ENCODE measurements around the gene UBXN7.
"Not testable (repeated sequence)": the region's sequence is repeated elsewhere in the genome, so short reads cannot be mapped to it uniquely, and the experiment has no call there.

UBXN7 gene

DNA sequence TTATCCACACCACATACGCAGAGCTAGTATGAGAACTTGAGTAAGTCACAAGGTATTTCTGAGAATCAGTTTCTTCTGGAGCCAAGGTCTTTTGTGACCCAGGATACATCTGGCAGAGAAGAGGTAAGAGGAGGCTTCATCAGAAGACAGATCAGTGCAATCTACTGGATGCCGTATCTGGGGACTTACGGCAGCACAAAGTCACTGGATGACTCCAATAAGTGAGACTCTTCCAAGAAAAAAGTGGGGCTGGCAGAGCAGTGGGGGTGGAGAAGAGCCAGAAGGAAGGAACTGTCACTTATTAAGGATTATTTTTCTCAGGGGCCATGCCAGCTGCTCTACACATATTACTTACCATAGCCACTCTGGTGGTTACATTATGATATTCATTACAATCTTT is 31.6 kb upstream of the UBXN7 start:
- Histone ChIP-seq H2AFZ (no peak overlapping the region), H3K27ac (no peak overlapping the region), H3K9ac (no peak overlapping the region), H3K4me2 (ENCODE audit: low read length) (no peak overlapping the region), H3K4me3 (ENCODE audit: low read depth, low read length) (no peak overlapping the region), H3K4me1 (no peaks in the 10 kb centered on the region), H3K36me3 (ENCODE audit: control insufficient read depth, insufficient read depth, low read length) (no peaks in the 10 kb centered on the region), H3K79me2 (no peaks in the 10 kb centered on the region), H3K27me3 (ENCODE audit: control insufficient read depth, insufficient read depth, low read length) (no peaks in the 10 kb centered on the region), H3K9me3 (ENCODE audit: control insufficient read depth, low read length) (no peaks in the 10 kb centered on the region)
- TF ChIP-seq, protein P1, sequence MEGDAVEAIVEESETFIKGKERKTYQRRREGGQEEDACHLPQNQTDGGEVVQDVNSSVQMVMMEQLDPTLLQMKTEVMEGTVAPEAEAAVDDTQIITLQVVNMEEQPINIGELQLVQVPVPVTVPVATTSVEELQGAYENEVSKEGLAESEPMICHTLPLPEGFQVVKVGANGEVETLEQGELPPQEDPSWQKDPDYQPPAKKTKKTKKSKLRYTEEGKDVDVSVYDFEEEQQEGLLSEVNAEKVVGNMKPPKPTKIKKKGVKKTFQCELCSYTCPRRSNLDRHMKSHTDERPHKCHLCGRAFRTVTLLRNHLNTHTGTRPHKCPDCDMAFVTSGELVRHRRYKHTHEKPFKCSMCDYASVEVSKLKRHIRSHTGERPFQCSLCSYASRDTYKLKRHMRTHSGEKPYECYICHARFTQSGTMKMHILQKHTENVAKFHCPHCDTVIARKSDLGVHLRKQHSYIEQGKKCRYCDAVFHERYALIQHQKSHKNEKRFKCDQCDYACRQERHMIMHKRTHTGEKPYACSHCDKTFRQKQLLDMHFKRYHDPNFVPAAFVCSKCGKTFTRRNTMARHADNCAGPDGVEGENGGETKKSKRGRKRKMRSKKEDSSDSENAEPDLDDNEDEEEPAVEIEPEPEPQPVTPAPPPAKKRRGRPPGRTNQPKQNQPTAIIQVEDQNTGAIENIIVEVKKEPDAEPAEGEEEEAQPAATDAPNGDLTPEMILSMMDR (IDR thresholded peaks at IDR 0.05) = no peak

DNA sequence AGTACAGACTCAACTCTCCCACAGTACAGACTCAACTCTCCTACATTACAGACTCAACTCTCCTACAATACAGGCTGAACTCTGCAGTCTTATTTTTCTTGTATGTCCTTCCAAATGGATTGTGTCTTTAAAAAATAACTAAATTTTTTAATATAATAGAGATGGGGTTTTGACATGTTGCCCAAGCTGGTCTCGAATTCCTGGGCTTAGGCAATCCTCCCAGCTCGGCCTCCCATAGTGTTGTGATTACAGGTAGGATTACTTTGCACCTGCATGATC is 31.2 kb upstream of the UBXN7 start:
- TF ChIP-seq, protein P1 (IDR thresholded peaks at IDR 0.05) = no peak
- no peaks in the 10 kb centered on the region for H3K36me3 ChIP-seq (ENCODE audit: control insufficient read depth, insufficient read depth, low read length)

DNA sequence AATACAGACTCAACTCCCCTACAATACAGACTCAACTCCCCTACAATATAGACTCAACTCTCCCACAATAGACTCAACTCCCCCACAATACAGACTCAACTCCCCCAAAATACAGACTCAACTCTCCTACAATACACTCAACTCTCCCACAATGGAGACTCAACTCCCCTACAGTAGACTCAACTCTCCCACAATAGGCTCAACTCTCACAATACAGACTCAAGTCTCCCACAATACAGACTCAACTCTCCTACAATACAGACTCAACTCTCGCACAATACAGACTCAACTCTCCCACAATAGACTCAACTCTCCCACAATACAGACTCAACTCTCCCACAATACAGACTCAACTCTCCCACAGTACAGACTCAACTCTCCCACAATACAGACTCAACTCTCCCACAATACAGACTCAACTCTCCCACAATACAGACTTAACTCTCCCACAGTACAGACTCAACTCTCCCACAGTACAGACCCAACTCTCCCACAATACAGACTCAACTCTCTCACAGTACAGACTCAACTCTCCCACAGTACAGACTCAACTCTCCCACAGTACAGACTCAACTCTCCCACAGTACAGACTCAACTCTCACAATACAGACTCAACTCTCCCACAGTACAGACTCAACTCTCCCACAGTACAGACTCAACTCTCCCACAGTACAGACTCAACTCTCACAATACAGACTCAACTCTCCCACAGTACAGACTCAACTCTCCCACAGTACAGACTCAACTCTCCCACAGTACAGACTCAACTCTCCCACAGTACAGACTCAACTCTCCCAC is 30.7 kb upstream of the UBXN7 start:
- H3K9ac ChIP-seq; H3K4me1 ChIP-seq; H3K9me3 ChIP-seq (ENCODE audit: control insufficient read depth, low read length); H3K4me3 ChIP-seq (ENCODE audit: low read depth, low read length); H2AFZ ChIP-seq; H3K36me3 ChIP-seq (ENCODE audit: control insufficient read depth, insufficient read depth, low read length); H3K27me3 ChIP-seq (ENCODE audit: control insufficient read depth, insufficient read depth, low read length); H3K27ac ChIP-seq; H3K79me2 ChIP-seq; H3K4me2 ChIP-seq (ENCODE audit: low read length): not testable (repeated sequence)

More for the DNA sequence above, 31.2 kb upstream of the UBXN7 start:
- Histone ChIP-seq H3K4me3 (ENCODE audit: low read depth, low read length) (no peak overlapping the region), H3K27ac (no peak overlapping the region), H3K4me1 (no peaks in the 10 kb centered on the region), H3K4me2 (ENCODE audit: low read length) (no peak overlapping the region), H3K27me3 (ENCODE audit: control insufficient read depth, insufficient read depth, low read length) (no peaks in the 10 kb centered on the region), H3K9ac (no peak overlapping the region), H3K9me3 (ENCODE audit: control insufficient read depth, low read length) (no peaks in the 10 kb centered on the region), H2AFZ (no peak overlapping the region), H3K79me2 (no peaks in the 10 kb centered on the region)

DNA sequence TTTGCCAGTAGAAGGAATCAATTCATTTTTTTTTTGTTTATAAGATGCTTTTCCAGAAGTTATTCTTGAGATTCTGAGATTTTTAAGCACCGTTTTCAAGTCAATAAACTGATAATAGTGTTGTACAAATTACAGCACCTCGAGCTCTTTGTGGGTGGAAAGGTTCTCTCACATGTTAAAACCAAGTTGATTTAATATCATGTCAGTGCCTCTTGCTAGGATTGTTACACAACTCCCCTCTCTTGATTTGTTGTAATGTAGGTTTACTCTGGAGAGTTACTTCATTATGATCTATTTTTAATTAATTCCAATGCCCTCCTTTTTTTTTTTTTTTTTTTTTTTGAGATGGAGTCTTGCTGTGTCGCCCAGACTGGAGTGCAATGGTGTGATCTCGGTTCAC is 25.8 kb upstream of the UBXN7 start:
- Histone ChIP-seq H3K9me3 (ENCODE audit: control insufficient read depth, low read length) (no peaks in the 10 kb centered on the region), H3K4me3 (ENCODE audit: low read depth, low read length) (no peak overlapping the region), H3K4me1 (no peaks in the 10 kb centered on the region), H2AFZ (no peak overlapping the region), H3K9ac (no peak overlapping the region), H3K79me2 (no peaks in the 10 kb centered on the region), H3K27me3 (ENCODE audit: control insufficient read depth, insufficient read depth, low read length) (no peaks in the 10 kb centered on the region), H3K27ac (no peak overlapping the region), H3K4me2 (ENCODE audit: low read length) (no peak overlapping the region), H3K36me3 (ENCODE audit: control insufficient read depth, insufficient read depth, low read length) (no peaks in the 10 kb centered on the region)
- TF ChIP-seq, protein P1 (IDR thresholded peaks at IDR 0.05) = no peak

DNA sequence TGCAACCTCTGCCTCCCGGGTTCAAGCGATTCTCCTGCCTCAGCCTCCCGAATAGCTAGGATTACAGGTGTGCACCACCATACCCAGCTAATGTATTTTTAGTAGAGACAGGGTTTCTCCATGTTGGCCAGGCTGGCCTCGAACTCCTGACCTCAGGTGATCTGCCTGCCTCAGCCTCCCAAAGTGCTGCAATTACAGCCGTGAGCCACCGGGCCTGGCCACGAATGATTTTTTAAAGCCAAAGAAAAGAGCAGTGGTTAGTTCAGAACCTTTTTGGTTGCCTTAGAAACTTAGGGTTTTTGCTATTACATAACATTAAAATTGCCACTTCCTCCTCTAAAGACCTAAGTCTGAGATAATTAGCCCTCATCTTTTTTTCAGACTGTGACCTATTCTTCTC is 25.2 kb upstream of the UBXN7 start:
- H3K27ac ChIP-seq; H3K27me3 ChIP-seq (ENCODE audit: control insufficient read depth, insufficient read depth, low read length); H3K9me3 ChIP-seq (ENCODE audit: control insufficient read depth, low read length); H3K4me2 ChIP-seq (ENCODE audit: low read length); H3K4me1 ChIP-seq; H2AFZ ChIP-seq; H3K9ac ChIP-seq; H3K4me3 ChIP-seq (ENCODE audit: low read depth, low read length); H3K36me3 ChIP-seq (ENCODE audit: control insufficient read depth, insufficient read depth, low read length); H3K79me2 ChIP-seq: not testable (repeated sequence)

DNA sequence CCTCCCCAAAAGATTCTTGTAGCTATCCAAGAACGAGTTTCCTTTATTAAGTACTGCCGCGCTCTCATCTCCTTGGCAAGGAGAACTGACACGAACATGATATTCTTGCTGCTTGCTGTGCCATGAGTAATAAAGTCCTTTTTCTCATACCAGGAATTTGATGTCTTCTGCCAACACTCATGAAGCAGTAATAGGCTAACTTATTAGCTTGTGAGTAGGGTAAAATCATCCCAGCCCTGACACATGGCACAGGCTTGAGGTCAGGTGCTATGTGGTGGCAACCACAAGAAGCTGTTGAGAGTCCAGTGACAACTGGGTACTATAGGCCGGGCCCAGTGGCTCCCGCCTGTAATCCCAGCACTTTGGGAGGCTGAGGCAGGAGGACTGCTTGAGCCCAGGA is 22.7 kb upstream of the UBXN7 start:
- Histone ChIP-seq H3K27ac (no peak overlapping the region), H3K4me2 (ENCODE audit: low read length) (no peak overlapping the region), H3K9ac (no peak overlapping the region)

DNA sequence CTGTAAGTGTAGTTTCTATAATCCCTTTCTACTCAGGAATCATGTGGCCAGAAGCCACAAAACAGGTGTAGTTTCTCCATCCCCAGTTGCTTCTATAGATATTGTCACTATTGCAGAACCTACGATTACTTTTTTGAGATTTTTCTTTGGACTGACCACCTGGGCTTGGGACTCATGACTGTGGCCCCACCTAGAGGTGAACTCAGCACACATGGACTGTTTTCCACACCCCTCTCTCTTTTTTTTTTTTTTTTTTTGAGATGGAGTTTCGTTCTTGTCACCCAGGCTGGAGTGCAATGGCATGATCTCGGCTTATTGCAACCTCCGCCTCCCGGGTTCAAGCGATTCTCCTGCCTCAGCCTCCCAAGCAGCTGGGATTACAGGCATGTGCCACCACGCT is 13.2 kb upstream of the UBXN7 start:
- H3K9me3 ChIP-seq (ENCODE audit: control insufficient read depth, low read length); H3K4me2 ChIP-seq (ENCODE audit: low read length); H3K27ac ChIP-seq; H3K79me2 ChIP-seq; H3K4me1 ChIP-seq; H3K4me3 ChIP-seq (ENCODE audit: low read depth, low read length); H3K36me3 ChIP-seq (ENCODE audit: control insufficient read depth, insufficient read depth, low read length); H3K27me3 ChIP-seq (ENCODE audit: control insufficient read depth, insufficient read depth, low read length); H2AFZ ChIP-seq; H3K9ac ChIP-seq: not testable (repeated sequence)

More for the DNA sequence above, 22.7 kb upstream of the UBXN7 start:
- no peaks in the 10 kb centered on the region for H3K27me3 ChIP-seq (ENCODE audit: control insufficient read depth, insufficient read depth, low read length)
- TF ChIP-seq, protein P1 (IDR thresholded peaks at IDR 0.05) = no peak
- H3K79me2 ChIP-seq = no peaks in the 10 kb centered on the region
- H3K4me1 ChIP-seq = no peaks in the 10 kb centered on the region
- H3K36me3 ChIP-seq (ENCODE audit: control insufficient read depth, insufficient read depth, low read length) = no peaks in the 10 kb centered on the region
- no peak overlapping the region for H3K4me3 ChIP-seq (ENCODE audit: low read depth, low read length)
- no peak overlapping the region for H2AFZ ChIP-seq
- H3K9me3 ChIP-seq (ENCODE audit: control insufficient read depth, low read length) = no peaks in the 10 kb centered on the region

Measured in parathyroid adenoma (tissue), 2 donors.